CD4-positive, alpha-beta T cell treated with Interleukin-15 for 4 hours (primary cell): ENCODE measurements around the gene NFIA.

Source experiments
- DNase-seq: peaks from one replicate; pipeline ENCODE4 v3.0.0-alpha.2; 2020; ENCODE audit warnings: low spot score

The NFIA gene

GRCh38 chr1:61247051-61247825, 164.9 kb downstream of the NFIA start:
- DNase-seq: no peak

- DNase-seq: no peak
These were observed 165.8 kb downstream of the NFIA start for GRCh38 chr1:61247881-61248752.

DNA sequence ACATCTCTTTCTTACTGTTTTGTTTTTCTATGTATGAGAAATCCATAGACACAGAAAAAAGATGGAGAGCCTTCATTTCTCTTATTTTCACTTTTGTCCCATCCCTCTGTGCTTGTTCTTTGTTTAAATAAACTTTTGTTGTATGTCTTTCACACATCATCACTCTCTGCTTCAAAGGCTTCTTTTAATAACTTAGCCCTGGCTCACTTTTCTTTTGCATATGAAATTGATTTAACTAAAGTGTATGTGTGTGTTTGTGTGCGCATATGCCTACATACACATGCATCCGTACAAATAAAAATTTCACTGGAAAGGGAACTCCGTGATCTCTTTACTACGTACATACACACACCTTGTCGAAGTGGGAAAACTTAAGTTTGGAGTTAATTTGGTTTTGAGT, 168.6 kb downstream of the NFIA start:
- no peak for DNase-seq

DNA sequence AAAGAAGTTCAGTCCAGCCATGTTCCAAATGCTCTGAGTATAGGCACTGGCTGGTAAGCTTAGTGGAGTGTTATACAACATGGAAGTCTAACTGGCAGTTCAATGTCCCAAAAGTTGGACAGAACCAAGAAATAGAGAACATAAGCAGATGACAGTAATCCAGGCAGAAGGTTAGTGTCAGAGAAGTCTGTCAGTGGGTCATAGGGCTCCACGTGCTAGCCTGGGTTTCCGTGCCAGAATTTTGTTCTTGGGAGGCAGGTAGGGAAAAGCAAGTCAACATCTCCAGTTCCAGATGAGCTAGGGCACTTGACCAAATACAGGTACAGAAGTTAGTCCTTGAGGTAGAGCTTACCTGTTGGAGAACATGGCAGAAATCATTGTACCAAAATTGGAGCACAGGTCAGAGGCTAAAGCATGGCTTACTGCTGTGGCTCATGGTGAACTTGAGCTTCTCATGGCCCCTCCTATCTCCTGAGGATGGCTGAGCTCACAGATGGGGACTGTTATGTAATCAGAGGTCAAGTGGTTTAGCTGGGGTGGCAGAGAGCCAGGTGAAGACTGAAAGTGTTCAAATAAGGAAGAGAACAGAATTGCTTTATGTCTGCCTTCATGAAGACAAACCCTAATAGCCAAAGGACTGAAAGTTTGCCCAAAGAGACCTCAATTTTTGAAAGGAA, 170.8 kb downstream of the NFIA start:
- DNase-seq: no peak

DNA sequence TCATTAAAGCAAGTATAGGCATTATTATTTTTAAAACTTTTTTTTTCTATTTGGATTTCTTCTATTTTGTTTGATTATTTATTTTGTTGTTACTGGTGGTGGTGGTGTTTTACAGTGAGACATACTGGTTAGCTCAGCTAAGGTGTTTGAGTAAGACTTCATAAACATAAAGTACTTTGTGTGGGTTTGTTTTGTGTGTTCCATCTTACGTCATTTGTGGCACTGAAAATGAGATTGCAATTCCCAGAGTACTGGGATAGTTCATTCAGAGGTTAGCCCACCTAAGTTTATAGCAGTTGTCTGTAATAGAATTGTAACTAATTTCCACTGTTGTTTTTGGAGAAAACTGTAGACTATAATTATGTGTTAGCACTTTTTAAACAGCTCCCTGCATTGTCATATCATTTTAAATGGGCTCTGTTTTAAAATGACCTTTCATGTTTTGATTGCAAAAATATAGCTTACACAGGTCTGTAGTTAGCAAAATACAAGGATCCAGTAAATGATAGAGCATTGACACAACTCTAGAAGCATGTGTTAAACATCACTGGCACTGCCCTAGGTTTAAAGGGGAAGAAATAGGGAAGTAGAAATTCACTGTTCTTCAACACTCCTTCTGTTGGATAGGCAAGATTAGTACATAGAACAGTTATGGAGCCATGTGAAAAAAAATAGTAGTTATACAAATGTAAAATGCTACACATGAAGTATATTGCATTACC, 171.7 kb downstream of the NFIA start:
- DNase-seq: no peak

GRCh38 chr1:61254634-61255357, 172.4 kb downstream of the NFIA start:
- DNase-seq: no peak

- DNase-seq: no peak
These were observed 173.0 kb downstream of the NFIA start for GRCh38 chr1:61255358-61255703.

- no peak for DNase-seq
These were observed 177.2 kb downstream of the NFIA start for GRCh38 chr1:61259379-61260148.

DNA sequence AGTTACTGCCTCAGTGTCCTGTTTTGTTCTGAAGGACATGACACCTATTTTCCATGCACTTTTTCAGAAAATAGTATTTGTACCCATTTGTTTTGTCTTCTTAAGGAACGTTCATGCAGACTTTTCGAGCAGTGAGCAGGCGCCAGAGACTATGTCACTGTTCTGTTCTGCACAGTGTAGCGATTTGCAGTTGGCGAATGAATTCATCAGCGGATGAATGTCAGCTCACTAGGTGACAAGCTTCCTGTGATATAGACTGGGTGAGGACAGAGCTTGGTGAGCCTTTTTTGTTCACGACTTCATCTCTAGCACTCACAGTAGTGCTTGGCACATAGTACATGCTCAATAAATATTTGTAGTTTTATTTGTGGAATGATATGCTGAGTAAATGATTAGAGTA, 177.8 kb downstream of the NFIA start:
- DNase-seq: no peak

DNA sequence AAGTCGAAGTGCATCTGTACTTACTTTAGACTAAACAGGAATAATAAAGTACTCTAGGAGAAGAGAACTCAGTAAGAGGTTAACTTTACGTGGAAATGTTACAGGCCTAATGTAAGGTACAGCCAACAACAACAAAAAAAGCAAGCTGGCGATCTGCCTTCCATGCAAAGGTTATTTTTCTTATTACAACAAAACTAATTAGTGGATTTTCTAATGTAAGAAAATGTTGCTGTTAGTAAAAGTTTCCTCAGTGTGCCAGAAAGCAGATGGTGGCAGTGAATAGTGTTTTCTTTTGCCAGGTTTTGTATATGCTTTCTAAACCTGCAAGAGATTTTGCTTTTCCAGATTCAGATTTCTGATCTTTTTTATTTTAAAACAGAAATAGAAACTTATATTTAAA, 179.2 kb downstream of the NFIA start:
- DNase-seq: no peak

DNA sequence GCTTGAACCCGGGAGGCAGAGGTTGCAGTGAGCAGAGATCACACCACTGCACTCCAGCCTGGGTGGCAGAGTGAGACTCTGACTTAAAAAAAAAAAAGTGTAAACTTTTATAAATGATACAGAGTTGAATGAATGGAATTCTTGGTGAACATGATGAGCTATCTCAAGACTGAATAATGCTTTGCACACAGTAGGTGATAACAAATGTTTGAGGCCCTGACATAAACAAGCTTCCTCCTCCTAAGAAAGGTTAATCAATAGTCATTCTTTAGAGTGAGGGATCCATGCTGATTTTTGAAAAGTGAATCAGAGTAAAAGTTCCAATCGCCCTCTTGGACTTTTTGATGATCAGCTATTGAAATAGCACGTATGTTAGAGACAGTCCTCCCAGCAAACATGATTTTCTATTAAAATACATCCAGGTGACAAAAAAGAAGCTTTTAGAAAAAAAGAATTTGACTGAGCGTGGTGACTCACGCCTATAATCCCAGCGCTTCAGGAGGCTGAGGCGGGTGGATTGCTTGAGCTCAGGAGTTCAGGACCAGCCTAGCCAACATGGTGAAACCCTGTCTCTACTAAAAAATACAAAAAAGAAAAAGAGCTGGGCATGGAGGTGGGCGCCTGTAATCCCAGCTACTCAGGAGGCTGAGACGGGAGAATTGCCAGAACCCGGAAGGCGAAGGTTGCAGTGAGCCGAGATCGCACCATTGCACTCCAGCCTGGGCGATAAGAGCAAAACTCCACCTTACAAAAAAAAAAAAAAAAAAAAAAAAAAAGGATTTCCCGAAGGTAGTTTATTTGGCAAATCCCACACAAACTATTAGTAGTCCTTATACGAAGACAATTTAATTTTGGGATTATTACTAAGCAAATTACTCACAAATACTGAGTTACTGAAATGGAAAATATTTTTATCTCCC, 181.8 kb downstream of the NFIA start:
- DNase-seq: no peak

GRCh38 chr1:61264825-61265242, 182.5 kb downstream of the NFIA start:
- DNase-seq: no peak

- no peak for DNase-seq
These were observed 183.3 kb downstream of the NFIA start for GRCh38 chr1:61265665-61266064.

- no peak for DNase-seq
These were observed 184.4 kb downstream of the NFIA start for GRCh38 chr1:61266738-61267137.

GRCh38 chr1:61268546-61269240, 186.3 kb downstream of the NFIA start:
- DNase-seq: no peak

DNA sequence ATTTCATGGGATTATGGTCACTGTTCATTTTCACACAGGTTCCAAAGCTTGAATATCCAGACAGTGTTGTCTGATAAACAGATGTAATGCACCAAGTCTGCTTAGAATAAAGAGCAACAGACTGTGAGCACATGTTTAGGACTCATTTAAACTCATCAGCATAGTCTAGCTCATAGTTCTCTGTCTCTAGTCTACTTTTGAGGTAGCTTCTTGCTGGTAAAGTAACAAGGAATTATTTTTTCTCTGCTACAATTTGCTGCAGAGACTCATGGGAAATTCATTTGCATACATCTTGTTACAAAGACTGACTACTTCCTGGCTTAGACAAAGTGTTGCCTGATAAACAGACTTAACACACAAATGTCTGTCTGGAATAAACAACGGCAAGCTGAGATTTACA, 187.2 kb downstream of the NFIA start:
- DNase-seq: no peak

GRCh38 chr1:61270107-61270506, 187.7 kb downstream of the NFIA start:
- DNase-seq: no peak

DNA sequence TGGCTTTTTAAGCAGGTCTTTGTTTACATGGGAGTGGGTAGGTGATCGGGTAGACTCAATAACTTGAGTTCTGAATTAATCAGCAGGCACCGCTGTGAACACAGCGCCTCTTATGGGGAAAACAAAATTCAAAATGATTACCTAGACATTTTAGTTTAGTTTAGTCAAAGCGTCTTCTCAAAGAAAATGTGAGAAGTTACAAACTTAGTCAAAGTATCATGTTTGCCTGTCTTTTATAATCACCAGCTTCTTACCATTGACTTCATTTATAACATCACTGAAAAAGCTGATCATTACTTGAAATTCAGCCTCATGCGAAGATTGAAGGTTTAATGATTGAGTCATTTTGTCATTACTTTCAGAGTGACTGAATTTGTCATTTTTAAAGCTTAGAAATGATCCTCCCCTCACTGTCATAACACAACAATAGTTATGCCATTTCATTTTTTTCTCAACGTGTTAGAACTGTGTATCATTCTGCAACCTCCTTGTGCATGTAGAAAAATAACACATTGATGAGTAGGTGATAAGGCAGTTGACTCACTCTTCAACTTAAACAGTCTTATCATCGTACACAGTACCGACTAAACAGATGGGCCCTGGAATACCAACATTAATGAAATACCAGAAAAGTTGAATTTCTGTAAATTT, 188.5 kb downstream of the NFIA start:
- DNase-seq: peak; percentile 0

DNA sequence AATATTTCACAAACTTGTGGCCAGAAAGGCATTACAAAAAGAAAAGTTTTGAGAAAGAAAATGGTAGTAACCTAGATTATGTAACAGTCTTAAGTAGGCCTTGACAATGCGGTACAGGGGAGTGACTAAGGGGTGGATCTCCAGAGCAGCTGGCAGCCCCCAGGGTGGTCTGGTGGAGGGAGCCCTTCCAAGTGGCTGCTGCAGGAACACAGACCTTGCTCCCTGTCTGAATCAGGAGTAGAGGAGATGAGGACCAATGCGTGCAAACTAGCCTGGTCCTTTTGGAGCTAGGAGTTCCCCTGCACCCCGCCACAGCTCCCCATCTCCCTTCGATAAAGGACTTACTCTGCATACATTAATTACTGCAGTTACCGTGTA, 189.0 kb downstream of the NFIA start:
- no peak for DNase-seq
